ENCODE results near the gene FRMD7.
"Not testable (repeated sequence)": the region's sequence is repeated elsewhere in the genome, so short reads cannot be mapped to it uniquely, and the experiment has no call there.

Gene FRMD7

DNA sequence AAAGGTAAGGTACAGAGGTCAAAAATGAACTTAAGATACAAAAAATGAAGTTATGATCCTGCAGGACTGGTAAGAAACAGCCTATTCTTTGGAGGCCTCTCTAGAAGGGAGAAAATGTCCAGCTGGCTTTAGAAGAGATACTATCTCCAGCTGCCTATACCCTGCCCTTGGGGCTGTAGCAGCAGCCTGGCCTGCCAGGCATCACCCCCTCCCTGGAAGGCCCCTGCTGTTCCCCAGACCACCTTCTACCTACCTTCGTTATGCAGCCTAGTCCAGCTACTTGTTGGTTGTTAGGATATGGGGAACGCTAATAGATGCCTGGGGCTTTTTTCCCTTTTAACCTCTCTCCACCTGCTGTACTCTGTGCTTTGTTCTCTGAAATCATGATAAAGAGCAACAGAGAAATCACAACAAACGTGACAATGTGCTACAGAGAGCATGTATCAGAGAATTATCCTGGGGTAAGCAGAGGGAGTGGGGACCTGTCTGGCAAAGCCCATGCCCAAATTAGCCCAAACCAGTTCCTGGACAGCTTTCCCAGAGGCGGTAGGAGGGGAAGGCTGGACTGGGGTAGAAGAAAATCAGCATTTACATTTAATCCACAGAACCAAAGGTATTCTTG, 34.5 kb downstream of the FRMD7 start:
- DNase-seq (ENCODE audit: low read depth): no peak

DNA sequence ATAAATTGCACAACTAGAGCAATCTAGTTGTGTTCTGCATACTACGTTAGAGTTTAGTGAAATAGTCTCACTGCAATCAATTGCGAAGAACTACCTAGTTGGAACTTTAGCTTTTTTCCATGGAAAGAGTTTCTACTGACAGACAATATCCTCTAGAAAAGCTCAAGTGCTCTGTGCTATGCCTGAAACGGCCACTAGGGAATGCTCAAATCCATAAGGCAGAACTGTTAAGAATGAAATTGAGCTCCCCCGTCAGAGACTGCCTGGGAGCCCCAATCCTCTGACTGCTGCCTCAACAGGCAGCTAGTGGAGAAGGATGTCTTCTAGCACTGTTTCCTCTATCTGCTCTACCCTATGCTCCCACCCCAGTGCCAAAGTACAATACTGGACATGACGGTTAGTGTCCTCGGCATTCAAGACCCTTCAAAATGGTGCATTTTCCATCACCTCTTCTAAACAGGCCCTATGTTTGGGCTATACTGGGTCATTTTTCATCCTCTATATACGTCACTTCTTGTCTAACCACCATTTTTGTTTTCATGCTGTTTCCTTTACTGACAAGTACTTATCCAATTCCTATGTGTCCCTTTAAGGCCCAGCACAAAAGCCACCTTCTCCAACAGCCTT, 35.3 kb downstream of the FRMD7 start:
- DNase-seq (ENCODE audit: low read depth): peak; percentile 56

DNA sequence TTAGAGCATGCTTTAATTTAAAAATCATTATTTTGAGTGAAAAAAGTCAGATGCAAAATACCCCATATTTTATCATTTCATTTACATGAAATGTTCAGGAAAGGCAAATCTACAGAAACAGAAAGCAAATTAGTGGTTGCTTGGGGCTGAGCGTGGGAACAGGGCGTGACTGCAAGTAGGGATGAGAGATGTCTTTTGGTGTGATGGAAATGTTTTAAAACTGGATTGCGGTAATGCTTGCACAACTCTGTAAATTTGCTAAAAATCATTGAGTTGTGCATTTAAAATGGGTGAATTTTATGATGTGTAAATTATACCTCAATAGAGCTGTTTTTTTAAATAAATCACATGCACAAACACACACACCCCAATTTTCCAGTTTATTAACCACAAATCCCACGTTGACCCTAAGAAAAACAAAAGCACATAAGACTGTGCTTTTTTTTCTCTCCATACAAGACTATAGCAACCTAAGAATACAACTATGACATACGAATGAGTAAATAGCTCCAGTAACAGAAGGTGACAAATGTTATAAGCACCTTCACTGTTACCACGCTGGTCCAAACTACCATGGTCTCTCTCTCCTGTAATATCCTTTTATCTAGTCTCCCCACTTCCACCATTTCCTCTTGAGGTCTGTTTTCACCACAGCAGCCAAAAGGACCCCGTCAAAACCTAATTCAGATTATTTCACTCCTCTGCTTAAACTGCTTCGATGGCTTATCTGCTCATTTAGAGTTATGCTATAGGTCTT, 37.2 kb downstream of the FRMD7 start:
- DNase-seq (ENCODE audit: low read depth): no peak

DNA sequence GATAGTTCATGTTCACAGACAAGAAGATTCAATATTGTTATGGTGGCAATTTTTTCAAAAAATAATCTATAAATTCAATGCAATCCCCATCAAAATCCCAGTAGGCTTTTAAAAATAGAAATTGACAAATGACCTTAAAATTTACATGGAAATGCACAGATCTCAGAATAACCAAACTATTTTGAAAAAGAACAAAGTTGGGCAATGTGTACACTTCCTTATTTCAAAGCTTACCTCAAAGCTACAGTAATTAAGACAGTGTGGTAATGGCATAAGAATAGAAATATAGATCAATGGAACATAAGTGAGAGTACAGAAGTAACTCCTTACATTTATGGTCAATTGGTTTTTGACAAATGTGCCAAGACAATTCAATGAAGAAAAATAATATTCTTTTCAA, 39.0 kb downstream of the FRMD7 start:
- DNase-seq (ENCODE audit: low read depth): no peak

DNA sequence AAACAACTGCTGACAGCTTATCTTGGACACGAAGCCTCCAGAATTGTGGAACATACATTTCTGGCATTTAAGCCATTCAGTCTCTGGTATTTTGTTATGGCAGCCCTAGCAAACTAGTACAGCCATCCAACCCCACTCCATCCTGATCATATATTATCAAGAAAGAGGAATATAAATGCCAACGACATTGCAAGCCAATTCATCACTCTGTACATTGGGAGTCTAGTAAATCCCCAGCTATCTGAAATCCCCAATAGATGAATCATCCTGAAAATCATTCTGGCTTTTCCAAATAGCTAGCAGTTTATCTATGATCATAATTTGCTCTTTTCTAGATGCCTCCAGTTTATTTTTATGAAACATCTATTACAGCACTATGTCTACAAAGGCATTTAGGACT, 41.1 kb downstream of the FRMD7 start:
- no peak for DNase-seq (ENCODE audit: low read depth)

DNA sequence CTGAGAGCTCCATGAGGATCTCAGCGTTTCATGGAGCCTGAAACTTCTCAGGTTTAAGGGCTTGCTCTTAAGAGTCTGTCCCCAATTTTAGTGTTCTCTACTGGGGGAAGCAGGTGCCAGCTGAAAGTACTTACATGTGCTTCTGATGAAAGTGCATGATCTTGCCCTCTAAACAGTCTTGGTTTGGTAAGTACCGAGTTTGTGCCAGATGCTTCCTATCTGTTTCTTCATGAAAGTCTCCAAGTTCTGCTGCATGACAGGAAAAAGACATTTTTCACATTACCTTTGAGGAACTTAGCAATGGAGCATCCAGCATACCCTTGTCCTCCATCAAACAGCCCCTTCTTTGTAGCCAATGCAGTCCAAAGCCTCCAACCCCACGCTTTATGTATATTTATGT, 42.0 kb downstream of the FRMD7 start:
- DNase-seq (ENCODE audit: low read depth): no peak

DNA sequence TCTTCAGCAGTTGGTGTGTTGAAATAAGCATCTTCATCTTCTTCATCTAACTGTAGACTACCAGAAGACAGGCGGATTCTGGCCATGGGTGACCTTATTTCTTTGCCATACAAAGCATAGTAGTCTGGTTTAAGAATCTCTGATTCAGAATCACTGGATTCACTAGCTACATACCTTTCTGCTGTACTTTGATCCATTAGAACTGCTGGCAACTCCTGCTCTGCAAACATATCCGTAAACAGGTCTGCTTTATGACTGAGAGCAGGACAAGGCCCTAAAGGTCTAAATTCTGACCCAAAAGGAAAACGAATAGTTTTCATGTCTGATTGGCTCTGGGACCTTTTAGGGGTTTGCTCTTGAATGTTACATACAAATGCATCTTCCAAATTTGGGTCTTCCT, 49.9 kb downstream of the FRMD7 start:
- DNase-seq (ENCODE audit: low read depth): no peak

DNA sequence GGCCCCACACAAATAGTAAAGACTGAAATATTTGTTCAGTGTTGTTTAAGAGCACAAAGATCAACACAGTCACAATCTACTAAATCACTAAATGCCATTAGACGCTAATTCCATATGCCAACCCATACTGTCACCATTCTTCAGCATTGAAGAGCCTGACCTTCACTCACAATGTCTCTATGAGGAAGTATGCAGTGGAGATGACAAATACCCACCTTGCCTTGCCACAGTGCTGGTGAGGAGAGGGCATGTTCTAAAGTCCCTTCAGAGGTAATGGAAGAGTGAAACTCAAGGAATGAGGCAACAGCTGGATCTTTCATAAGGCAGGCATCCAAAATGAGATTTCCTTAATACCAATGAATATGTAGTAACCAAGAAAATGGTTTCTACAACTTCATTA, 50.4 kb downstream of the FRMD7 start:
- no peak for DNase-seq (ENCODE audit: low read depth)

DNA sequence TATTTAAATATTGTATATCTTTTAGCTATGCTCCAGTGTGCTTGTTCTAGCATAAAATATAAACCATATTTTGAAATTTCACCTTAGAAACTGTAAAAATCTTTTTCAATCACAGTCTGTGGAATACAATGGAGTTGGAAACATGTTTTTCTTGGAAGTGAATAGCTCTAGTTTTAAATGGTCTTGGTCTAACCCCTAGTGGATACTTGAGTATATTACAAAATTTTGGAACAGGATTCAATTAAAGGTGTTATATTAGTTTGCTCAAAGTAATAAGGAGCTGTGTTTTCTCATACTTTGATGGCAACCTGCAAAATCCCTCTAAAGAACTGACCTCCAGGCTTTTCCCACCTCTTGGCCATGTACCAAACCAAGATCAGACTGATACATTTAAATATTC, 56.6 kb downstream of the FRMD7 start:
- no peak for DNase-seq (ENCODE audit: low read depth)

DNA sequence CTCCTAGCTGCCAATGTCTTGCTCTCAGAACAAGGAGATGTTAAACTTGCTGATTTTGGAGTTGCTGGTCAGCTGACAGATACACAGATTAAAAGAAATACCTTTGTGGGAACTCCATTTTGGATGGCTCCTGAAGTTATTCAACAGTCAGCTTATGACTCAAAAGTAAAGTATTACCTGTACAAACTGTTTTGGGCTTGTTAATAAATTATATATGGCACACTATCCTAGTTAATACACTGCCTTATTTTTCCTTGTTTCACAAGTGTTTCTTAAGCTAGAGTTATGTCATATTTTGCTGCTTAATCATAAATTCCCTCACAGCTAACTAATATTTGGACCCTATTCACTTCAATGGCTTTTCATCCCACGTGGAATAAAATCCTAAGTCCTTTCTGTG, 59.4 kb downstream of the FRMD7 start:
- no peak for DNase-seq (ENCODE audit: low read depth)

DNA sequence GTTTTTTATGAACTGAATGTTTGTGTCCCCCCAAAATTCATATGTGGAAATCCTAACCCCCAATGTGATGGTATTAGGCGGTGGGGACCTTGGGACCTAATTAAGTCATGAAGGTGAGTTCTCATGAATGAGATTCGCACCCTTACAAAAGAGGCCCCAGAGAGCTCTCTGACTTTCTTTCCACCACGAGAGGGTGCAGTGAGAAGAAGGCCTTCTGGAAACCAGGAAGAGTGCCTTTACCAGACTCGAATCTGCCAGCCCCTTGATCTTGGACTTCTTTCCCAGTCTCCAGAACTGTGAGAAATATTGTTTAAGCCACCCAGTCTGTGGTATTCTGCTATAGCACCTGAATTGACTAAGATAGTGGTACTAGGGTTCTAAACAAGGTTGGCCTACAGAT, 64.0 kb downstream of the FRMD7 start:
- DNase-seq (ENCODE audit: low read depth): peak; percentile 0

DNA sequence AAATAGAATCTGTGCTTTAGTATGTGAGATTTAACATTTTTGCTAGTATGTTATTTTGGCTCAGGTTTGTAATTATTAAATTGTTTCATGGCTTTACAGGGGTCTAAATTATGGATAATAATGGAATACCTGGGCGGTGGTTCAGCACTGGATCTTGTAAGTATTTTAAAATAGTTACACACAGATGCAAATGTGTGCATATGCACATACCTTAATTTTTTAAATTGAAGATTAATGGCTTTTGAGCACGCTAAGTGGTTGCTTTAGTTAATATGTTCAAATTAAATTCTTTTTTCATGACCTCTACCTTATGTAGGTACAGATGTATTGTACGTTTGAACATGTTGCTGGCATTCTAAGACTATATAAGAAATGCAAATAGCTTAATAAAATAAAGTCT, 64.5 kb downstream of the FRMD7 start:
- DNase-seq (ENCODE audit: low read depth): no peak

DNA sequence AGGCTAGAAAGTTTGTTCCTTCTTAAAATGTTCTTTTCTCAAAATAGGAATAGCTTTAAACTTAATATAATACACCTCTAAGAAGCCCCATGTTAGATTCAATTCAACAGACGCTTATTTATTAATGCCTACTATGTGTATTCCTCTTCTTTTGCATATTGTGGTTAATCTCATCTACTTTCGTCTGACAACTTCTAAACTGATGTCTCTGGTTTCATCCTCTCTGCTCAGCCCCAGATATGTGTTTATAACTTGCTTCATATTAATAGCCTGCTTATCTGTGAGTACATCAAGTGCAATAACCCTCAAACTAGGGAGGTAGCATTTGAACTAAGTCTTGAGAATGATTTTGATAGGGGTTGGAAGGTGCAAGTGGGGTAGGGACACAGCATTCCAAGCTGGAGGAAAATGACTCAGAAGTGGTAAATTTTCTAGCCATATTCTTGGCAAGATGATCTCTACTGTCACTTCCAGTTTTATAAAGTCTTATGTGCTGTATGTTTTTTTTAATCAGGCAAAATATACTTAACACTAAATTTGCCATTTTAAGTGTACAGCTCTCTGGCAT, 67.8 kb downstream of the FRMD7 start:
- no peak for DNase-seq (ENCODE audit: low read depth)

DNA sequence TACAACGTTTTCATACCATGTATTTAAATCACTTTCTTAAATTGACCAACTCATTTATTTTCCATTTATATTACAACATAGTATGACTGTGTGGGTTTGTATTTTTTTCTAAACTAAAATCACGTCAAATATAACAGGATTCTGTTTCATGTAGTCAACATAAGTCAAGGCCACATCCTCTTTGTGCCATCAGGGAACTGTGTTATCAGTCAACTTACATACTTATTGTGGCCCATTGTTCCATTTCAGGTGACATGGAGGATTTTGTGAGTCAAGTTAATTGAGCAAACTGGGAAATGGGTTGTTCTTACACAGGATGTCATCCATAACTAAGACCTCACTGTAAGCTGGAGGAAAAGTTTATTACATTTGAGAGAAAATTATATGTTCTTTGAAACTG, 68.8 kb downstream of the FRMD7 start:
- DNase-seq (ENCODE audit: low read depth): no peak

DNA sequence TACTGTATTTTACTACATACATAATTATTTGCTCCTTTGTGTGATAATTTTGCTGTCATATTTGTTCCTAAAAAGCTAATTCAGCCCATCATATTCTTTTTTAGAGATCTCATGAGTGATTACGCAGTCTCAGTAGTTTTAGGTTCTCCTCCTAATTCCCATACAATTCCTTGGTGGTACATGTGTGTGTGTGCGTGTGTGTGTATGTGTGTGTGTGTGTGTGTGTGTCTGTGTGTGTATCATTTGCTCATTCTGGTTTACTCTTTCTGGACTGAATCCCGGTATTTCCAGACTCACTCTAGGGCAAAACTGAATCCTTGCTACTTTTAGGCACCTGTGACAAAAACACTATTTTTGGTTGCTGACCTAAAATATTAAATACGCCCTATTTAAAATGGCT, 69.8 kb downstream of the FRMD7 start:
- DNase-seq (ENCODE audit: low read depth): no peak

DNA sequence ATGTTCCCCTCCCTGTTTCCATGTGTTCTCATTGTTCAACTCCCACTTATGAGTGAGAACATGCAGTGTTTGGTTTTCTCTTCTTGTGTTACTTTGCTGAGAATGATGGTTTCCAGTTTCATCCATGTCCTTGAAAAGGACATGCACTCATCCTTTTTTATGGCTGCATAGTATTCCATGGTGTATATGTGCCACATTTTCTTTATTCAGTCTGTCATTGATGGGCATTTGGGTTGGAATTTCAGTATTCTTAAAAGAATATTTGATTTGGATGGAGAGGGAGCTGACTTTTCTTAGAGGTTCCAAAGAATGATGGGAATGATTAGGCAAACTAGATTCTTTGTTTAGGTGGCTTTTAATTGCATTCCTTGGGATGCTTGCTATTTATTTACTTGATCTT, 76.0 kb downstream of the FRMD7 start:
- not testable (repeated sequence) for DNase-seq (ENCODE audit: low read depth)

DNA sequence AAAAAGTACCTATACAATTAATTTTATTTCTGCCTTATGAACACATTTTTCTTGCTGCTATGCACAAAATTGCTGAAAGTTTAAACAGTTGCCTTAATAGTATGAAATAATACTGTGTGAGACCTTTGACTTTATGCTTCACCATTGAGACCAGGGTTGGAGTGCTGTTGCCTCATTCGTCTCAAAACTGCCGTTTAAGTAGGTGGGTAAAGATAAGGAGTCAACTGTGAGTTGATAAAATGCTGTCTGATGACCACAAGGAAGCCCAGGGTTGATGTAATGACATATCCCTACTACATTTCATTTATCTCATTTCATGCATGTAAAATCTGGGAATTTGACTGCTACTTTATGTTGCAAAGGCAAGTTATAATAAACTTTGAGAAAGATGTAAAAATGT, 81.3 kb downstream of the FRMD7 start:
- DNase-seq (ENCODE audit: low read depth): no peak

DNA sequence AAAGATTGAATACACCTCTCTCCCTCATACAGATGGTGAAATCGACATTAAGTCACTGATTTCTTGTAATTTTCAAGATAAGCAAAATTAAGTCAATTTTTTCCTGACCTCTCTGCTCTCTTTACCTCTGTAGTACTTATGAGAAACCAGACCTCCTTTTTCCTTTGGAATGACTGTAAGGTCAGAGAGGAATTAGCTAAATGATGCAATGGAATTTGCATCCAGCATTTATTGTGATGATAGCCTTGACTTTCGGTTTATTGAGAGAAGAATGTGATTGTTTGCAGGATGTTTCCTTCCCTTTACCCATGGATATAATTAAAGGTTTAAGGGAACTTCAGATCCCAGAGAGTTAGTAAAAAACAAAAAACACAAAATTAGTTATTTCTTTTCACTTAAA, 82.4 kb downstream of the FRMD7 start:
- no peak for DNase-seq (ENCODE audit: low read depth)

DNA sequence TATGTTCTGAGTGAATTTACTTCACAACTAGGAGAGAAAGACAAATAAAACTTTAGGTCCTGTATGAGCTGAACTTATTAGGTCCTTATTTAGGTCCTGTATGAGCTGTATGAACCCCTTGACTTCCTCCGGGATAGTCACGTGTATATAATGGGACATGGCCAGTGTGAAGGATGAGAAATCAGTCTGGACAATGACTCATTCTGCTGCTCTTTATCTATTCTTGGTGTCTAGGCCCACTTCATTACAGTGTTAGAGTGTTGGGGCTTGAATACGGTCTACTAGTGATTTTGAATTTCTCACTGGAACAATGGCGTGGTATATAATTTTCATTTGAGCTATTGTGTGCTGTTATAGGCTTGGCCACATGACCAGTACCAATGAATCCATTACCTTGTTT, 82.9 kb downstream of the FRMD7 start:
- no peak for DNase-seq (ENCODE audit: low read depth)

DNA sequence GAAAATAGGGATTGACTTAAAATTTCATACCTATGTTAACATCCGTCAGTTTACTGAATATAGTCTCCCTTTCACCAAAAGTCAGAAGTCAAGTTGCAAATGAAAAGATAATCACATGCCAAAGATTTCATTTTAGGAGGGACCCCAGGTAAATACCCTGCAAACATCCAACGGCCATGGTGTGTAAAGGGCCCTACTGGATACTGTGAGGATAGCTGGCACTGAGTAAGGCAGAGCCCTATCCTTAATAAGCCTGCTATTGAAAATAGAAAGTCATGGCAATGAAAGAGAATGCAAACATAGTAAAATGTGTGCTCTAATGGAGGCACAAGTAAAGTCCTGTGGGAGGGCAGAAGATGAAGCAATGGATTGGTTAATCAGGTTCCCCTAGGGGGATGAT, 83.8 kb downstream of the FRMD7 start:
- no peak for DNase-seq (ENCODE audit: low read depth)

DNA sequence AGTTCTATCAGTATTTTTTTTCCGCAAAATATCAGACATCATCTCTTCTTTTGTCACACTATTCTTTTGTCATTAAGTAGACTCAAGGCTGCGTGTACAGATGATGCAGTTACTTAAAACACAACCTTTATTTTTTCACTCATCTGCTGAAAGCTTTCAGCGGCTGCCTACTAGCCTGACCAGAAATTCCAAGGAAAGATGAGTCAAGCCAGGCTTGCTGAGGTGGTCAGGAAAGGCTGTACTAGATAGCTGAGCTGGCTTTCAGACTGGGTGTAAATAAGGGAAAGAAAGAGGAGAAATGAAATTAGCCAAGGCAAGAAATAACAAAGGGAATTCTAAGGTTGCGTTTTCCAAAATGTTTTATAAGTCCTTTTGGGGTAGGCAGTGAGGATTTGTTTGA, 86.8 kb downstream of the FRMD7 start:
- DNase-seq (ENCODE audit: low read depth): no peak

DNA sequence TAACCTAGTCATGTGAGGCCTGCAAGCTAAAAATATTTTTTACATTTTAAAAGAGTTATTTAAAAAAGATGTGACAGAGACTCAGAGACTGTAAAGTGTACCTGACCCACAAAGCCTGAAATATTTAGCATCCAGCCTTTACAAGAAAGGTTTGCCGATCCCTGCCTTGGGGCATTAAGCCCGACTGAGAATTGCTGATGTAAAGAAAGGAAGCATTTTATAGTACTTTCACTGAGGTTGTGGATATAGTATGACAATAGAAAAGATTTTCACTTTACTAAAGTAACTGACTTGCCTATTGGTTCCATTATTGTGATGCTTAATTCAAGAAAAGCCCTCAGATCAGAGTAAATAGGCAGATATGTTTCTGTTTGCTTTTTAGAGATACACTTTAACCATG, 87.8 kb downstream of the FRMD7 start:
- no peak for DNase-seq (ENCODE audit: low read depth)

DNA sequence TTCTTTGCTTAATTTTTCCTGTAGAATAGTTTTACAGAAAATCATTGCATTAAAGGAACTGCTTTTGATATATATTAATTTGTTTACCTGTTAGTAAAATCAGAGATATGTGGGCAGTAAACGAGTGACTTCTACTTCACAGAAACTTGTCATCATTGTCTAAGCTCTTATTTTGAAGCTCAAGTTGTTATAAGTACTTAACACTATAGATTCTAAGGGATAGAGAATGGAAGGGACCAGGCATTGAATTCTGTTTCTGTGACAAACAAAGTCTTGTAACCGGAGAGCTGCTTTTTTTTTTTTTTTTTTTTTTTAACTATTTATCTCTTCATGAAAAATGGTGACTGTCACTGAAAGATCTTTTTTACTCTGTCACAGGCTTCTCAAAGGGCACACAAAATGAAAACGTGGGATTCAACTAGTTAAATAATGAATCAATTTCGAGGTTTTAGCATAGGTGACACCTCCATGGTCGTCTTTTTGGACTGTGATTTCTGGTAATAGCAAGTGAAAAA, 90.3 kb downstream of the FRMD7 start:
- DNase-seq (ENCODE audit: low read depth): no peak
